Keratinocyte (primary cell): ENCODE results near the gene CTIF. TPM values are rescaled to one million over a fixed set of nuclear protein-coding genes. Genes with fewer than 3 reads are reported as not detected.

ENCODE experiments used
- DNase-seq: peaks from one replicate; pipeline ENCODE4 v3.0.0-alpha.2; 2011; ENCODE audit warnings: low read depth, missing footprints, low spot score
- FAIRE-seq: peaks from 2 replicates; lab custom pipeline; 2011; peaks lifted over from hg19 to GRCh38; lab: Jason Lieb, UNC
- H2AFZ ChIP-seq: 2 replicates; pipeline ENCODE4 v1.6.0; 2012; ENCODE audit warnings: low read length, control low read depth, inconsistent platforms; ENCODE audit not compliant: control insufficient read depth
- H3K27ac ChIP-seq: 2 replicates; pipeline ENCODE4 v1.5.1; 2011; ENCODE audit warnings: low read length; ENCODE audit not compliant: control insufficient read depth, insufficient read depth
- H3K27me3 ChIP-seq: 3 replicates; pipeline ENCODE4 v1.6.0; 2011; ENCODE audit warnings: low read length; ENCODE audit not compliant: control insufficient read depth, insufficient read depth; ENCODE audit errors: extremely low read depth
- H3K36me3 ChIP-seq, 2 experiments: 2 replicates in 1 of 2; 3 replicates in 1 of 2; pipeline ENCODE4 v1.5.1; 2011; ENCODE audit warnings: low read length in 2 of 2, mild to moderate bottlenecking in 1 of 2; ENCODE audit not compliant: control insufficient read depth in 2 of 2, insufficient read depth in 2 of 2; ENCODE audit errors: extremely low read depth in 1 of 2
- H3K4me1 ChIP-seq: 3 replicates; pipeline ENCODE4 v1.5.1; 2011; ENCODE audit warnings: low read length; ENCODE audit not compliant: control insufficient read depth, insufficient read depth; ENCODE audit errors: extremely low read depth
- H3K4me2 ChIP-seq: 3 replicates; pipeline ENCODE4 v1.6.0; 2011; ENCODE audit warnings: low read depth, low read length; ENCODE audit not compliant: control insufficient read depth, insufficient read depth; ENCODE audit errors: extremely low read depth
- H3K4me3 ChIP-seq, 3 experiments: fragments of 200-600 bp in 1 of 3; sonication (generic) in 1 of 3; 2 replicates in 2 of 3; 3 replicates in 1 of 3; pipeline ENCODE4 v1.5.1; 2011 to 2016; ENCODE audit warnings: low read length in 3 of 3, mild to moderate bottlenecking in 3 of 3, control low read depth in 2 of 3, inconsistent platforms in 1 of 3, low read depth in 1 of 3, mixed read lengths in 1 of 3, mixed run types in 1 of 3, moderate library complexity in 1 of 3; ENCODE audit not compliant: control insufficient read depth in 2 of 3, insufficient read depth in 2 of 3; ENCODE audit errors: extremely low read depth in 1 of 3
- H3K79me2 ChIP-seq: 2 replicates; pipeline ENCODE4 v1.6.0; 2012; ENCODE audit warnings: low read length; ENCODE audit not compliant: control insufficient read depth, insufficient read depth
- H3K9ac ChIP-seq: 3 replicates; pipeline ENCODE4 v1.6.0; 2011; ENCODE audit warnings: low read length; ENCODE audit not compliant: control insufficient read depth, insufficient read depth; ENCODE audit errors: extremely low read depth
- H3K9me1 ChIP-seq: 3 replicates; pipeline ENCODE4 v1.6.0; 2011; ENCODE audit warnings: low read length; ENCODE audit not compliant: control insufficient read depth, insufficient read depth; ENCODE audit errors: extremely low read depth
- H3K9me3 ChIP-seq: 2 replicates; pipeline ENCODE4 v1.5.1; 2012; ENCODE audit warnings: low read depth, low read length; ENCODE audit not compliant: control insufficient read depth
- H4K20me1 ChIP-seq: 3 replicates; pipeline ENCODE4 v1.6.0; 2011; ENCODE audit warnings: low read length; ENCODE audit not compliant: control insufficient read depth, insufficient read depth; ENCODE audit errors: extremely low read depth
- EZH2 ChIP-seq: IDR thresholded peaks from one replicate; pipeline ENCODE4 v1.6.1; 2012; ENCODE audit warnings: inconsistent platforms, mild to moderate bottlenecking, low read length, moderate library complexity
- dilution Hi-C: fragments of 300-500 bp; cut with MboI; formaldehyde crosslinking; loops from one replicate; pipeline ENCODE4 v1.7.0; 2020; ENCODE audit warnings: low sequenced_read_pairs; ENCODE audit not compliant: extremely low pct_ligation_motif_present
- polyA plus RNA-seq, 5 experiments: library from polyadenylated mRNA; depleted of rRNA in 3 of 5; stranded (reverse) in 3 of 5; stranded (forward) in 1 of 5; unstranded in 1 of 5; fragments of >200 nt; gene quantifications; 1 replicate in 1 of 5; 2 replicates in 3 of 5; 3 replicates in 1 of 5; pipeline versions ENCODE4 v1.2.1 to v1.2.3, GENCODE V29; 2011 to 2012; ENCODE audit warnings: missing spikeins in 2 of 5, low read depth in 1 of 5, low replicate concordance in 1 of 5
- TF ChIP-seq, protein P1 (sequence below), 3 experiments: IDR thresholded peaks in 1 of 3; conservative IDR thresholded peaks in 1 of 3; optimal IDR thresholded peaks in 1 of 3; 2 replicates in 2 of 3; 3 replicates in 1 of 3; pipeline versions ENCODE3 to v1.5.1; 2011; ENCODE audit warnings: low read length in 3 of 3, mild to moderate bottlenecking in 3 of 3, moderate library complexity in 2 of 3, control low read depth in 1 of 3, inconsistent platforms in 1 of 3; ENCODE audit not compliant: insufficient read depth in 2 of 3; ENCODE audit errors: extremely low read depth in 1 of 3

CTIF gene
- polyA plus RNA-seq, 1 donor (not counting 4 experiments of a cell fraction or from before 2014, with no cell fraction given) = 15.0 TPM

DNA sequence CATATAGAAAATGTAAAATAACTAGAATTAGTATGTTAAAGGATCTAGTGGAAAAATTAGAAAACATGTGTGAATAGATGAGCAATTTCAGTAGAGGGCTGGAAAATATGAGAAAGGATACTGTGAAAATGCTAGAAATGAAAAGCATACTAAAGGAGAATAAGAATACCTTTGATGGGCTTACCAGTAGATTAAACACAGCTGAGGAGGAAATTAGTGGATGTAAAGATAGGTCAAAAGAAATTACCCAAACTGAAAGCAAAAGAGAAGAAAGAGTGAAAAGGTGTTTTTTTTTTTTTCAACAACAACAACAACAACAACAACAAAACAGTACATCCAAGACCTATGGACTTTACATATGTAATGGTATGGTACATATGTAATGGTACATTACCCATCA lies 41.0 kb upstream of the CTIF start:
- FAIRE-seq (no peak), DNase-seq (no peak)
- no peaks in the 10 kb centered on the region for H3K36me3 ChIP-seq
- H3K9ac ChIP-seq = no peak overlapping the region
- no peaks in the 10 kb centered on the region for H3K79me2 ChIP-seq
- no peak overlapping the region for H2AFZ ChIP-seq
- no peaks in the 10 kb centered on the region for H3K9me1 ChIP-seq
- peaks cover 12% of the 10 kb centered on the region for H3K4me1 ChIP-seq
- no peaks in the 10 kb centered on the region for H3K27me3 ChIP-seq
- H3K9me3 ChIP-seq = no peaks in the 10 kb centered on the region
- no peak overlapping the region for H3K27ac ChIP-seq
- H3K4me3 ChIP-seq = no peak overlapping the region
- H3K4me2 ChIP-seq = no peak overlapping the region
- no peaks in the 10 kb centered on the region for H4K20me1 ChIP-seq
- TF ChIP-seq, protein P1, sequence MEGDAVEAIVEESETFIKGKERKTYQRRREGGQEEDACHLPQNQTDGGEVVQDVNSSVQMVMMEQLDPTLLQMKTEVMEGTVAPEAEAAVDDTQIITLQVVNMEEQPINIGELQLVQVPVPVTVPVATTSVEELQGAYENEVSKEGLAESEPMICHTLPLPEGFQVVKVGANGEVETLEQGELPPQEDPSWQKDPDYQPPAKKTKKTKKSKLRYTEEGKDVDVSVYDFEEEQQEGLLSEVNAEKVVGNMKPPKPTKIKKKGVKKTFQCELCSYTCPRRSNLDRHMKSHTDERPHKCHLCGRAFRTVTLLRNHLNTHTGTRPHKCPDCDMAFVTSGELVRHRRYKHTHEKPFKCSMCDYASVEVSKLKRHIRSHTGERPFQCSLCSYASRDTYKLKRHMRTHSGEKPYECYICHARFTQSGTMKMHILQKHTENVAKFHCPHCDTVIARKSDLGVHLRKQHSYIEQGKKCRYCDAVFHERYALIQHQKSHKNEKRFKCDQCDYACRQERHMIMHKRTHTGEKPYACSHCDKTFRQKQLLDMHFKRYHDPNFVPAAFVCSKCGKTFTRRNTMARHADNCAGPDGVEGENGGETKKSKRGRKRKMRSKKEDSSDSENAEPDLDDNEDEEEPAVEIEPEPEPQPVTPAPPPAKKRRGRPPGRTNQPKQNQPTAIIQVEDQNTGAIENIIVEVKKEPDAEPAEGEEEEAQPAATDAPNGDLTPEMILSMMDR (optimal IDR thresholded peaks at IDR 0.05 in 1 of 3, IDR thresholded peaks at IDR 0.05 in 1 of 3, conservative IDR thresholded peaks at IDR 0.05 in 1 of 3; ENCODE audit: extremely low read depth in 1 of 3, insufficient read depth in 2 of 3, low read length in 3 of 3) = no peak
- dilution Hi-C loops = no loop called here

DNA sequence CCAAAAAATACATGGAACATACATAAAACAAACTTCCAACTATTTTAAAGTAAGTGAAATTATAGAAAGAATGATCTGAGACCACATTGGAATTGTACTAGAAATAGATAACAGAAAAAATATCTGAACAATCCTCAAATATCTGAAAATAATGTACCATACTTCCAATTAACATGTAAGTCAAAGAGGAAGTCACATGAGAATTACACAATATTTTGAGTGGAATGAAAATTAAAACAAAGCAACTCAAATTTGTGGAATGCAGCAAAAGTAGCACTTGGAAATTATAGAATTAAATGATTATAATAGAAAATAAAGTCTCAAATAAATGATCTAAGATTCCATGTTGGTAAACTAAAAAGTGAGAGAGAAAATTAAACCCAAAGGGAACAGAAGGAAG lies 38.3 kb upstream of the CTIF start:
- Histone ChIP-seq H3K4me1 (no peaks in the 10 kb centered on the region), H3K9me1 (no peaks in the 10 kb centered on the region), H3K27ac (no peak overlapping the region), H3K27me3 (no peaks in the 10 kb centered on the region), H3K9ac (no peak overlapping the region), H3K36me3 (no peaks in the 10 kb centered on the region), H3K9me3 (no peaks in the 10 kb centered on the region), H3K4me3 (no peak overlapping the region), H3K4me2 (no peak overlapping the region), H3K79me2 (no peaks in the 10 kb centered on the region), H2AFZ (no peak overlapping the region), H4K20me1 (no peaks in the 10 kb centered on the region)
- dilution Hi-C loops = no loop called here
- DNase-seq = no peak
- FAIRE-seq = no peak
- no peak for TF ChIP-seq EZH2
- TF ChIP-seq, protein P1 (optimal IDR thresholded peaks at IDR 0.05 in 1 of 3, IDR thresholded peaks at IDR 0.05 in 1 of 3, conservative IDR thresholded peaks at IDR 0.05 in 1 of 3; ENCODE audit: extremely low read depth in 1 of 3, insufficient read depth in 2 of 3, low read length in 3 of 3) = no peak
